Skeletal muscle tissue (tissue), 4 donors: ENCODE results near the gene TSHZ1. TPM values are rescaled to one million over a fixed set of nuclear protein-coding genes. Genes with fewer than 3 reads are reported as not detected.

ENCODE experiments used
- H3K27ac ChIP-seq: one replicate; pipeline ENCODE4 v1.7.0; 2013; ENCODE audit warnings: mild to moderate bottlenecking, low read depth, low read length, inconsistent platforms
- H3K27me3 ChIP-seq, 3 donors: one replicate each; pipeline ENCODE4 v1.7.0; 2013; ENCODE audit warnings: low read length in 3 of 3; ENCODE audit not compliant: control insufficient read depth in 3 of 3, insufficient read depth in 3 of 3
- H3K36me3 ChIP-seq, 3 donors: one replicate each; pipeline ENCODE4 v1.7.0; 2013; ENCODE audit warnings: low read length in 3 of 3; ENCODE audit not compliant: control insufficient read depth in 3 of 3, insufficient read depth in 3 of 3
- H3K4me1 ChIP-seq, 3 donors: one replicate each; pipeline ENCODE4 v1.7.0; 2013; ENCODE audit warnings: low read length in 3 of 3, mild to moderate bottlenecking in 3 of 3; ENCODE audit not compliant: control insufficient read depth in 3 of 3, insufficient read depth in 3 of 3
- H3K4me3 ChIP-seq, 3 donors: one replicate each; pipeline ENCODE4 v1.7.0; 2013; ENCODE audit warnings: low read length in 3 of 3
- H3K9ac ChIP-seq, 3 donors: one replicate each; pipeline ENCODE4 v1.7.0; 2013; ENCODE audit warnings: low read length in 3 of 3, mild to moderate bottlenecking in 3 of 3, moderate library complexity in 2 of 3, low read depth in 1 of 3
- H3K9me3 ChIP-seq, 3 donors: one replicate each; pipeline ENCODE4 v1.7.0; 2013; ENCODE audit warnings: low read length in 3 of 3; ENCODE audit not compliant: control insufficient read depth in 3 of 3
- total RNA-seq: library from RNA; depleted of rRNA; stranded (reverse); fragments of >200 nt; gene quantifications from one replicate; pipeline ENCODE4 v1.2.3, GENCODE V29; 2014
- donor health status: Osteomylitis.

Gene TSHZ1
- total RNA-seq, 1 donor from 2014 or later, result 5.7 TPM

DNA sequence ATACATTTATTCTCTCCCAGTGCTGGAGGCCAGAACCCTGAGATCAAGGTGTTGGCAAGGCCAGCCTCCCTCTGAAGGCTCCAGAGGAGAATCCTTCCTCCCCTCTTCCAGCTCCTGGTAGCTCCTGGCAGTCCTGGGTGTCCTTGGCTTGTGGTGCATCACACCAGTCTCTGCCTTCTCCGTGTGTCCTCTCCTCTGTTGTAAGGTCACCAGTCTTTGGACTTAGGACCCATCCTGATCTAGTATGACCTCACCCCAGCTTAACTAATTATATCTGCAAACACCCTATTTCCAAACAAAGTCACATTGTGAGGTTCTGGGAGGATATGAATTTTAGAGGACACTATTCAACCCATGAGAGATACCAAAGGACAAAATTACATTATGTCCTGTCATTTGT is 31.1 kb downstream of the TSHZ1 start:
- H3K36me3 ChIP-seq, result no peaks in the 10 kb centered on the region
- no peak overlapping the region for H3K27ac ChIP-seq
- H3K27me3 ChIP-seq, result no peaks in the 10 kb centered on the region
- no peaks in the 10 kb centered on the region for H3K9me3 ChIP-seq
- no peak overlapping the region for H3K4me3 ChIP-seq
- H3K9ac ChIP-seq, result no peak overlapping the region
- H3K4me1 ChIP-seq, result peaks cover 5 to 24% (median 20%) of the 10 kb centered on the region in 3 donors

DNA sequence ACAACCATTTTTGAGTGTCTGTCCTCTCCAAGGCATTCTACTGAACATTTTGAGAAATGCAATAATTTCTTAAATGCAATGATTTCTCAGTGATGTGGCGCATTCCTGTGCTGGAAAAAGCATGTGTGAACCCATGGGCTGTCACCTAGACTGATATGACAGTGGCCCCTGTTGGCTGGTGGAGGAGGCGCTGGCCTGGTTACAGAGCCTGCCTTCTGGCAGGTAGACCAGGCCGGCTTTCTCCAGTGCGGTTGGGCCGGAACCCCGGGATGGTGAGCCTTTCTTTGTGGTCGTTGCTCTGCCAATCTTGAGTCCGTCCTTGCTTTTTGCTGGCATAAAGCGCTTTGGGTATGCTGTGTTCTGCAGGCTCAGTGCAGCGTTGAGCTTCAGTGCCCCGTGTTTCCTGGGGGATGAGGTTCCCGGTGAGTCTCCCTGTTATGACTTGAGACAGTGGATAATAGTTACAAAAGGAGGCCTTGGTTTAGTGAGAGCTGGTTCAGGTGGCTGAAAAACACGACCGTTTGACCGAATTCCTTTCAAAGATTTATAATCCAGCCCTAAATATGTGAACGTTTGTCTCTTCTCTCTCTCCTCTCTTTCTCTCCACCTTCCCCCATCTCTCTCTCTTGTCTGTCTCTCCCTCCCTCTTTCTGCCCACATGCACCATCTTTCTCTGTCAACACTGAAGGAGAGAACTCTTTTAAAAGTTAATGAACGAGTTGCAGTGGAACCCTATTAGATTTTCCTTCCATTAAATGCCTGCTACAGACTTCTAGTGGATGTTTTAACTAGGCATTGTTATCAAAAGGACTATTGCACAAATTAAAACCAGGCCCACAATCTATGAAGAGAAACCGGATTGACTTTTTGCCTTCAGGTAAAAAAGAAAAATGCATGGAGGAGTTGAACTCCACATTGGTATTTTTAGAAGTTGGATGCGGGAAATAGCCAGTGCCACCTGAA is 34.0 kb downstream of the TSHZ1 start:
- H3K4me1 ChIP-seq, result peaks cover 11 to 31% (median 30%) of the 10 kb centered on the region in 3 donors
- H3K9ac ChIP-seq, result no peak overlapping the region

DNA sequence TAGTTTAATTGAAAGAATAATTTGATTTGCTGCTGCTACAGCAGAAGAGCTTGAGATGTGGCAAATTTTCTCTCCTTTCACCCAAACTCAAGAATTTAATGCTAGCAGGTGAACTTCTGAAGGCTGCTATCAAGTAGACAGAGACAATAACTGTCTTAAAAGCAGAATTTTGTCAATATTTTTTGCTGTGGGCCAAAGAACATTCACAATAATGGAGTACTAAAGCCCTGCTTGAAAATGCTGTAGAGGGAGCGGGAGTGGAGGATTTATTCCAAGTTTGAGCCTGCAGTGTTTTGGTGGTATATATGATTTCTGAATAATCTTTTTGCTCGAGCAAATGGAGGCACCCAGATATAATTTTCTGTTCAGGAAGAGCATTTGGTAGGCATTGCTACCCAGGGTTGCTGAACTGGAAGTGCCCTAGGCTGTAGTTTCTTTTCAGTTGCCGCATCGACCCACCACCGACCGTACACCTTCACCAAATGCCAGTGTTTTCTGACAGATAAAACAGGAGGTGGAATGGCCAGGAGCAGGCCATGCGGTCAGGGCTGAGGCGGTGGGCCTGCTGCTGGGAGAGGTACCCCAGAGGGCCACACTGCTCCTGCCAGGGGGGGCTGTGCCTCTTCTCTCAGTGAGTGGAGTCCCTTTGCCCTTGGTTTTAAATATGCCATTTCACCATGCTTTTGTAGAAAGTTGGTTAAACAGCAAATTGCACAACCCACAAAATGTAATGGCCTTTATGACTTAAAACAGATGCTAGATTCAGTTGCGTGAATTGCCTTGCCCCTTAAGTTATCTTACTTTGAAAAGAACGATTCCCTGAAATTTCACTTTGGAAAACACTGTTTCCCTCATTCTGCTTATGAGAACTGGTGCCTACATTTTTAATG is 36.4 kb downstream of the TSHZ1 start:
- H3K27ac ChIP-seq, result peak overlapping the region; percentile 67
- peaks cover 11 to 34% (median 31%) of the 10 kb centered on the region in 3 donors for H3K4me1 ChIP-seq
- H3K9ac ChIP-seq, result peak overlapping the region; percentile 50 to 77 (median 72)
- H3K27me3 ChIP-seq, result no peaks in the 10 kb centered on the region
- H3K36me3 ChIP-seq, result no peaks in the 10 kb centered on the region
- H3K4me3 ChIP-seq, result peak overlapping the region; percentile 42 to 81 (median 46)
- no peaks in the 10 kb centered on the region for H3K9me3 ChIP-seq

More for the DNA sequence above, 34.0 kb downstream of the TSHZ1 start:
- Histone ChIP-seq H3K9me3 (no peaks in the 10 kb centered on the region), H3K27ac (no peak overlapping the region), H3K27me3 (no peaks in the 10 kb centered on the region), H3K36me3 (no peaks in the 10 kb centered on the region), H3K4me3 (no peak overlapping the region)

DNA sequence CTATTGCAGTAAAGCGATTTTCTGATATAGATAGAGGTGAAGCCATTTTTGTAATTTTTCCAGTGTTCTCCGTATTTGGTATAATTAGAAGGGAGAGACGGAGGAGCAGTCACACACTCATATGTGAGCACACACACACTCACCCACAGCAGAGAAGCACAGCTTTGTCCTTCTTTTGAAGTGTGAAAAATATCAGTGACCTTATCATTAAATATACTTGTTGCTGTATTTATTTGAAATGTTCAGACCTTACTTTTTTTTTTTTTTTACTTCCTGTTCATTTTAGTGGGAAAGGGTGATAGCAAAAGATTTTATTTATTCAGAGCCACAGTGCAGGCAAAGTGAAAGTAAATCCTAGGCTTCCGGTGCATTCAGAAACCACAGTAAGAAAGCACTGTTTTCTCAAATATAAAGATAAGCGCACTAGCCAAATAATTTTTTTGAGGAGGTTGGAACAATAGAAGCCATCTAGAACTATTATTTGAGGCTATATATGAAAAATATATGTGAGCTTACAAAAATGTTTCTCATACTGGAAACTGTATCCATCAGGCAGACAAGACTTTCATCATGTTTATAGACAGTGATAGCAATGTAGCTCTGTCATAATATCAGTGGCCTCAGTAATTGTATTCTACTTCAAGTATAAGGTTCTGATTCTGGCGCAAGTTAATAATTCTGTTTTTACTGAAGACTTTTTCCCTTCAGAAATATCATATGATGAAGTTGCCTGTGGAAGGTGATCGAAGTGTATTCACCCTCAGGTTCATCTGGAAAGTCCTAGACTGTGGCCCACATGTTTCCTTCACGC is 37.2 kb downstream of the TSHZ1 start:
- Histone ChIP-seq H3K4me1 (peaks cover 11 to 38% (median 28%) of the 10 kb centered on the region in 3 donors), H3K27ac (peak overlapping the region; percentile 67)

DNA sequence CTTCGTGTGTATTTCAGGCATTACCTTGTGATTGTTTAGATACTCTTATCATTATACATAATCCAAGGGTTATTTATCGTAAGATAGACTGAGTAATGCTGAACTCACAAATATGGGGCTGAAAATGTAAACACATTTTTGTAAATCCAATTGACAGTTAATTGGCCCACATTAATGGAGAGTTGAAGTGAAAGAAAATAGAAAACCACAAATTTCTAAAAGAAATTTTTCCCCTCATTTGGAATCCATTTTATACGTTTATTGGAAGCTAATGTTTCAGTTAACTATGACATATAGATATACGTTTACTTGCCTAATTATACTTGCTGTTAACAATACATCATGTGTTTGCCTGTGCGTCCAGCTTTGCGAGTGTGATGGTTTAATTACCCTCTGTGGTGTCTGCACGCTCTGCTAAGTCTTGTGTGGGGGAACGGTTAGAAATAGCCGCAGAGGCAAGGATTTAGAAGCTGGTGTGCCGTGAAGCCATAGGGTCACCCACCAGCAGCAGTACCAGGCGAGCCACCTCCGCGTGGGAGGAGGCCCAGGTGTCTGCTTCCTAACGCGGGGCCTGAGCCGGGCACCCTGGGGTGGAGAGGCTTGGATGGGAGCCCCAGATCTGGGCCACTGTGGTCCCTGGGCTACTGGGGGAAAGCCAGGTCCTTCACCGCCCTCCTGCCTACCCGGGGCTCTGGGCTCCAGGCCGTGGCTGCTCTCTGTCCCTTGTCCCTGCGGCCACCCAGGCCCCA is 38.0 kb downstream of the TSHZ1 start:
- Histone ChIP-seq H3K36me3 (no peaks in the 10 kb centered on the region), H3K9ac (peak overlapping the region in 2 of 3 donors; percentile 72 to 77)

More for the DNA sequence above, 37.2 kb downstream of the TSHZ1 start:
- Histone ChIP-seq H3K4me3 (peak overlapping the region; percentile 42 to 81 (median 46)), H3K36me3 (no peaks in the 10 kb centered on the region), H3K9ac (peak overlapping the region; percentile 50 to 77 (median 72)), H3K9me3 (no peaks in the 10 kb centered on the region), H3K27me3 (no peaks in the 10 kb centered on the region)

DNA sequence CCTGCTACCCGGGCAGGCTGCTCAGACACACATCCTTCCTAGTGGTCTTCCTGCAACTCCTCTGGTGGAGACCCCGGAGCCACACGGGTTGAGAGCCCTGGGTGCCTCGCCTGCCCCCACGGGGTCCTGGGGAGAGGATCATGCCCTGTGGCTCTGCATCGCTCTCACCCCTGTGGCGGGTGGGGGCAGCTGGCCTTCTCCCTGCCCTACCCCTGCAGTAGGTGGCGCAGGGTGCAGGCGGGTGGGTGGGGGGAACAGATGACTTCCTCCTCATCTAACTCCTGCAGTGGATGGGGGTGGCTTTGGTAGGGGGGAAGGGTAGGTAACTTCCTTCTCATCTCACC is 38.5 kb downstream of the TSHZ1 start:
- H3K9me3 ChIP-seq, result no peaks in the 10 kb centered on the region
- H3K4me3 ChIP-seq, result peak overlapping the region in 2 of 3 donors; percentile 20 to 81
- no peaks in the 10 kb centered on the region for H3K27me3 ChIP-seq
- peaks cover 11 to 43% (median 28%) of the 10 kb centered on the region in 3 donors for H3K4me1 ChIP-seq
- H3K9ac ChIP-seq, result no peak overlapping the region
- H3K36me3 ChIP-seq, result no peaks in the 10 kb centered on the region
- H3K27ac ChIP-seq, result peak overlapping the region; percentile 67

More for the DNA sequence above, 38.0 kb downstream of the TSHZ1 start:
- Histone ChIP-seq H3K4me3 (peak overlapping the region; percentile 42 to 81 (median 46)), H3K27ac (peak overlapping the region; percentile 67), H3K4me1 (peaks cover 11 to 43% (median 28%) of the 10 kb centered on the region in 3 donors), H3K27me3 (no peaks in the 10 kb centered on the region), H3K9me3 (no peaks in the 10 kb centered on the region)

DNA sequence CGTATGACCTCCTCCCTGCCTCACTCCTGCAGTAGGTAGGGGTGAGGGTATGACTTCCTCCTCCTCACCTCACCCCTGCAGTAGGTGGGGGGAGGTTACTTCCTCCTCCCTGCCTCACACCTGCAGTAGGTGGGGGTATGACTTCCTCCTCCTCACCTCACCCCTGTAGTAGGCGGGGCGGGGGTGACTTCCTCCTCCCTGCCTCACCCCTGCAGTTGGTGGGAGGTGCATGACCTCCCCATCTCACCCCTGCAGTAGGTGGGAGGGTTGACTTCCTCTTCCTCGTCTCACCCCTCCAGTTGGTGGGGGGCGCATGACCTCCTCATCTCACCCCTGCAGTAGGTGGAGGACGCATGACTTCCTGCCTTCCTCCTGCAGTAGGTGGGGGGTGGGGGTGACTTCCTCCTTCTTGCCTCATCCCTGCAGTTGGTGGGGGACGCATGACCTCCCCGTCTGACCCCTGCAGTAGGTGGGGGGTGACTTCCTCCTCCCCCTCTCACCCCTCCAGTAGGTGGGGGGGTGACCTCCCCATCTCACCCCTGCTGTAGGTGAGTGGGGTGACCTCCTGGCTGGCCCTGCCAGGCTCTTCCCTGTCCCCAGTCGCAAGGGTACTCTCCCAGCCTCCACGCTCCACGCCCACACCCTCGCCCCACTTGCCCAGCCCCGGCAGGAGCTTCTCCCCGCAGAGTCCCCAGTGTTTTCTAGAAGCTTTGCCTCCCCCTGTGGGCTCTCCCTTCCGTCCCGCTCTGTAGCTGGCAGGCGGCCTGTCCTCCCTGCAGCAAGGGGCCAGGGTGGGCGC is 39.3 kb downstream of the TSHZ1 start:
- Histone ChIP-seq H3K27ac (no peak overlapping the region), H3K27me3 (no peaks in the 10 kb centered on the region), H3K9ac (no peak overlapping the region), H3K36me3 (no peaks in the 10 kb centered on the region), H3K9me3 (no peaks in the 10 kb centered on the region), H3K4me3 (no peak overlapping the region), H3K4me1 (peaks cover 11 to 37% (median 28%) of the 10 kb centered on the region in 3 donors)

DNA sequence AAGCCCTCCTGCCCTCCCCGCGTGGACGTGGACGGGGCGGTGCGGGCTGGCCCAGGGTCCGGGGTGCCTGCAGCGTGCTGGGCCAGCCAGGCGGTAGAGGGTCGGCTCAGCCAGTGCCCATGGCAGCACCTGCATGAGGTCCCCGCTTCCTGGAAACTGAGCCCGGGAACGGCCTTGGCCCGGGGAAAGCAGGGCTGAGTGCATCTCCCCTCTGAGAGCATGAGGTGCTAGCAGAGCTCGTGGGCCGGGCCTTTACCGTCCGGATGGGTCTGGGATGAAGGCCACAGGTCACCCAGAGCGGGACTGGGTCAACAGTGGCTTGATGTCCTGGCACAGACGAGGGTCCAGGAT is 39.8 kb downstream of the TSHZ1 start:
- H3K4me1 ChIP-seq, result peaks cover 11 to 34% (median 31%) of the 10 kb centered on the region in 3 donors
- no peak overlapping the region for H3K27ac ChIP-seq
- no peaks in the 10 kb centered on the region for H3K9me3 ChIP-seq
- H3K27me3 ChIP-seq, result no peaks in the 10 kb centered on the region
- no peak overlapping the region for H3K4me3 ChIP-seq
- H3K9ac ChIP-seq, result no peak overlapping the region
- H3K36me3 ChIP-seq, result no peaks in the 10 kb centered on the region
